Measurements from ENCODE around the gene CELF4.

Gene CELF4

DNA sequence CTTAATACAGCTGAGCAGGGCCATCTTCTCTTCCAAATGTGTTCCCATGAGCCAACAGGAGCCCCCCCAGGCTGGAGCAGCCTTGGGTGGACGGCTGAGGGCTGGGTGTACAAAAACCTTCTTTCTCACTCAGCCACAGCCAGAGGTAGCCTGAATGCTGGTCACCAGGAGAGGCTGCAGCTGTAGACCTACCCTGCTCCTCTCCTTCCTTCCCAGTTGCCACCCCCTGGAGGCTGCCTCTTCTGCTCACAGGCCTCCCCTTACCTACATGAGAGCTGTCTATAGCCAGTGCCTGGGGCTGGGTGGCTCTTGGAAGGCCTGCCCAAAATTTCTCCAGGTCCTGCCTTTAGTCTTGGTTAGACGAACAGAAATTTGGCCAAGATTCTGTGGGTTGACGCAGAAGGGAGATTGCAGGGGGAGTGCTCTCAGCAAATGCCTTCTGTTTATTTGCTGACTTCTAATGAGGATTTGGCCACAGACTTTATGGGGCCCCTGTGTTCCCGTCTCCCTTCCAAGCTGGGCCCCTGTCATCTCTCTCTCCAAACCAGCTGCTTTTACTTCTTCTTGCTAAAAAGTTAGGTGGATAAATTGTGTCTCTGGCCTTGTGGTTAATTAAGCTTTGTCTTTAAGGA is 18.3 kb downstream of the CELF4 start:
- Histone ChIP-seq H3K27ac (no peak overlapping the region), H3K4me3 (ENCODE audit: low read depth, low read length) (no peak overlapping the region), H3K27me3 (replicated peaks) (no peaks in the 10 kb centered on the region), H3K36me3 (replicated peaks) (no peaks in the 10 kb centered on the region)
- TF ChIP-seq, protein P1, sequence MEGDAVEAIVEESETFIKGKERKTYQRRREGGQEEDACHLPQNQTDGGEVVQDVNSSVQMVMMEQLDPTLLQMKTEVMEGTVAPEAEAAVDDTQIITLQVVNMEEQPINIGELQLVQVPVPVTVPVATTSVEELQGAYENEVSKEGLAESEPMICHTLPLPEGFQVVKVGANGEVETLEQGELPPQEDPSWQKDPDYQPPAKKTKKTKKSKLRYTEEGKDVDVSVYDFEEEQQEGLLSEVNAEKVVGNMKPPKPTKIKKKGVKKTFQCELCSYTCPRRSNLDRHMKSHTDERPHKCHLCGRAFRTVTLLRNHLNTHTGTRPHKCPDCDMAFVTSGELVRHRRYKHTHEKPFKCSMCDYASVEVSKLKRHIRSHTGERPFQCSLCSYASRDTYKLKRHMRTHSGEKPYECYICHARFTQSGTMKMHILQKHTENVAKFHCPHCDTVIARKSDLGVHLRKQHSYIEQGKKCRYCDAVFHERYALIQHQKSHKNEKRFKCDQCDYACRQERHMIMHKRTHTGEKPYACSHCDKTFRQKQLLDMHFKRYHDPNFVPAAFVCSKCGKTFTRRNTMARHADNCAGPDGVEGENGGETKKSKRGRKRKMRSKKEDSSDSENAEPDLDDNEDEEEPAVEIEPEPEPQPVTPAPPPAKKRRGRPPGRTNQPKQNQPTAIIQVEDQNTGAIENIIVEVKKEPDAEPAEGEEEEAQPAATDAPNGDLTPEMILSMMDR (IDR thresholded peaks at IDR 0.05; ENCODE audit: low read depth, low read length, missing control alignments) = no peak
- in situ Hi-C loops (cut with HindIII; ENCODE audit: low pct_ligation_motif_present, low sequenced_read_pairs) = no loop called here
- no peak for DNase-seq

GRCh38 chr18:37546651-37547050 is 18.9 kb downstream of the CELF4 start:
- in situ Hi-C loops (cut with HindIII; ENCODE audit: low pct_ligation_motif_present, low sequenced_read_pairs) = no loop called here

DNA sequence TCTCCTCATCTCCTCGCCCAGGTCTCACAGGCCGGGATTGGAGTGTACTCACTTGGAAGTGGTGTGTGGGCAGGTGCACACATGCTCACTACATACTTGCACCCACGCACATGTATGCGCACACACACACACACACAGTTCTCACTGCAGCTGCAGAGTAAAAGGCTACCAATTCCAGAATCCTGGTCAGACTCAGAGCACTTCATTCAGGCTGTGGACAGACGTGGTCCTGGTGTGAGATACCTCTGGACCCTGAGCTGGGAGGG is 19.4 kb downstream of the CELF4 start:
- no peak overlapping the region for H3K27ac ChIP-seq
- no peaks in the 10 kb centered on the region for H3K36me3 ChIP-seq (replicated peaks)
- TF ChIP-seq, protein P1 (IDR thresholded peaks at IDR 0.05; ENCODE audit: low read depth, low read length, missing control alignments) = no peak
- no peaks in the 10 kb centered on the region for H3K27me3 ChIP-seq (replicated peaks)
- H3K4me3 ChIP-seq (ENCODE audit: low read depth, low read length) = no peak overlapping the region
- in situ Hi-C loops (cut with HindIII; ENCODE audit: low pct_ligation_motif_present, low sequenced_read_pairs) = no loop called here
- no peak for DNase-seq

More at GRCh38 chr18:37546651-37547050, 18.9 kb downstream of the CELF4 start:
- Histone ChIP-seq H3K36me3 (replicated peaks) (no peaks in the 10 kb centered on the region), H3K27ac (no peak overlapping the region), H3K27me3 (replicated peaks) (no peaks in the 10 kb centered on the region), H3K4me3 (ENCODE audit: low read depth, low read length) (no peak overlapping the region)
- TF ChIP-seq, protein P1 (IDR thresholded peaks at IDR 0.05; ENCODE audit: low read depth, low read length, missing control alignments) = no peak
- DNase-seq = no peak

DNA sequence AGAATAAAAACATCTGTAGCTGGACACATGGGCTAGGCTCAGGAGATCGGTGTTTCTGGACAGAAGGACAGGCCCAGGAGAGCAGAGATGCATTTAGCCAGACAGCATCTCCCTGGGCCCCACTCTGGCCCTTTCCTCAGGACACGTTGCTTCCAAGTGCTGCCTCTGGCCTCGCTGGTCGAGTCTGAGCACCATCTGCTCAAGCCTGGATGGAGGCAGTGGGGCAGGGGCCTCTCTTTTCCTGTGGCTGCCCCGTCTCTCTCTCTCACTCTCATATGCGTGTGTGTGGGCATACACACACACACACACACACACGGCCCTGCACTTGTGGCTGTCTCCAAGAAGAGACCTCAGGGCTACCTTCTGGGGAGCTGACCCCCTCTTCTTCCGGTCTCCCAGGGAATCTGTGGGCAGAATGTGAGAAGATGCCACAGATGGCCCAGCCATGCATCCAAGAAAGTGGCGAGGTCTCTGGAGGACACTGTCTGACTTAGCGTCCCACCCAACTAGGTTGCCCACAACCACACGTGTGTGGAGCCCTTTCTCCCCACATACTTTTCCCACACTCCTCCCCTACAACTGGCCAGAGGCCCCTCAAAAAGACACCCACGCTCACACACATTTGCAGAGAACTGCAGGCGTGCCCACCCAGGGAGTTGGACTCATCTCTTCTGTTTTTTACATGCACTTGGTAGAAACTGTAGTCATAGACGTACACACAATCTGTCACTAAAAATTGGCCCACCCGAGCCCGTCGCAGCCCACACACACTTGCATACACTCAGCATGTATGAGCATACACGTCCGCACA is 19.9 kb downstream of the CELF4 start:
- TF ChIP-seq, protein P1 (IDR thresholded peaks at IDR 0.05; ENCODE audit: low read depth, low read length, missing control alignments) = no peak
- in situ Hi-C loops (cut with HindIII; ENCODE audit: low pct_ligation_motif_present, low sequenced_read_pairs) = no loop called here
- Histone ChIP-seq H3K4me3 (ENCODE audit: low read depth, low read length) (no peak overlapping the region), H3K27ac (no peak overlapping the region), H3K36me3 (replicated peaks) (no peaks in the 10 kb centered on the region), H3K27me3 (replicated peaks) (no peaks in the 10 kb centered on the region)
- no peak for DNase-seq

- no peaks in the 10 kb centered on the region for H3K27me3 ChIP-seq (replicated peaks)
Measured at GRCh38 chr18:37544713-37545112, 20.9 kb downstream of the CELF4 start.

More at GRCh38 chr18:37544713-37545112, 20.9 kb downstream of the CELF4 start:
- no peak for DNase-seq
- in situ Hi-C loops (cut with HindIII; ENCODE audit: low pct_ligation_motif_present, low sequenced_read_pairs) = no loop called here
- TF ChIP-seq, protein P1 (IDR thresholded peaks at IDR 0.05; ENCODE audit: low read depth, low read length, missing control alignments) = no peak
- Histone ChIP-seq H3K27ac (no peak overlapping the region), H3K36me3 (replicated peaks) (no peaks in the 10 kb centered on the region), H3K4me3 (ENCODE audit: low read depth, low read length) (no peak overlapping the region)
